ENCODE measurements around the gene NUDT1.

NUDT1 gene

DNA sequence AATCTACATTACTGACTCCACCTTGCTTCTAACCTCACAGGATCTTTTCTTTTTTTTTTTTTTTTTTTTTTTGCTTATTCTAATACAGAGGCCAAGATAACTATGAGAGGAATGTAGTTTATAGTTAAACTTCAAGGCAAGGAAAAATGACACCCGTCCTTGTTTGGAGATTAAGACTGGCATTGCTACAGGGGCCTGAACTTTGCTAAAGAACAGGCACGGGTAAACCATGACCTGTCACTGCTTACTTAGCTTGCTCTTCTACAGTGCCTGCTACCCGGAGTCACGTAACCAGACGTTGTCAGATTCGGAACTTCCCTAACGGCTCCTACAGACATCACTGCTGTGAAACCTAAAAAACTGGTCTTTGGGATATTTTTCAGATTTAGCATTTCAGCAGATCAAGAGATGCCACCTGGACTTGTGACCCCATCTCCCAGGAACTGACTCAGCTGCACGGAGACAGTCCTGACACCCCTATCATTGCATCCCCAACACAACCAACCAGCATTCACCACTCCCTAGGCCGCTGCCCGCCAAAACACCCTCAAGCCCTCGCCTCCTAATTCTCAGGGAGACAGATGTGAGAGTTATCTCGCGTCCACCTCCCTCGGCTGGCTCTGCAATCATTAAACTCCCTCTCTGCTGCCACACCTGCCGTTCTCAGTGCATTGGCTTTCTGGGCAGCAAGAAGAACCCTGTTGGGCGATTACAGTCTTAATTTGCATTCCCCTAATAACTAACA, 36.8 kb upstream of the NUDT1 start:
- no peak for DNase-seq

DNA sequence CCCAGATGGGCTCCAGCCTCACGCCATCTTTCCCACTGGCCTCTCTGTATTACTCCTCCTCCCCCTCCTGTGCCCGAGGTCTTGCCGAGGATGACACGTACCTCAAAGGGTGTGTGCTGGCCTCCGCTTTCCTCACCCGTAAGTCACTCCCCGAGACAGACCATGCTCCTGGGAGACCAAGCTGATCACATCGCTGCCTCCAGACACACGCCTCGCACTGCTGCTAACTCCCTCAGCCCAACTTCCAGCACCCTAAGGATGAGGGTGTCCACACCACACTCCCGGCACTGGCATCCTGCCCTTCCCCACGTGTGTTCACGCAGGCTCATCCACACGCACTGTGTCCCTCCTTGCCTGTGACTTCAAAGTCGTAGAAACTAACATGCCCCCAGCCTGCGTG, 33.3 kb upstream of the NUDT1 start:
- DNase-seq: no peak

DNA sequence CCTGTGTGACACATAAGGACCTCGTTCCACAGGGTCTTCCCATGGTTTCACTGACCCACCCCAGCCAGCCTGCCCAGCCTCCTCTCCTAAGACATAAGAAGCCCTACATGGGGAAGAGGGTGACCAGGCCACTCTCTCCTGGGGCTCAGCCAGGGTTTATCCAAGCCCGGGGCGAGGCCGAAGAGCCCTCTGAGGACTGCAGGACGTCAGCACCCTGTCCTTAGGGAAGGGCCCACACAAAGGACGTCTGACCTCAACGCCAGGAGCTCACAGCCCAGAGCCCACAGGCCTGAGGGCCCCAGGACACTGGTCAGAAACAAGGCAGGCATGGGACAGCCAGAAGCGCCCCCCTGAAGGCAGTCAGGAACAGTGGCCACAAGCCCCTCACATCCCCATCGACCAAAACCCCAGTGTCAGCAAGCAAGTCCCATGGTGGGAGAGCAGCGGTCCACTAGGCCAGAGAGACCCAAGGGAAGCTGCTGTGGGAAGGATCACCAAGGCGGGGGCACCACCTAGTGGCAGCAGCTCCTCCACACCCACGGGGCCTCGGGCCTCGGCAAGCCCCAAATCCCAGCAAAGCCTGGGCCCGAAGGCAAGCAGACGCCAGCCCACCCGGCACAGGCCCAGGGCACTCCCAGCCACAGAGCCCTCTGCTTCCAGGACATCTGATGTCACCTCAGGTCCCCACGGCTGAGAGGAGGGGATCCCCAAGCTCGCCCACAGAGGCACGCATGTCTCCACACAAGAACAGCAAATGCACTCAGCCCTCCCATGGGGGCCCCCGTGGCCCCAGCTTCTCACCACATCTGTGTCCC, 32.7 kb upstream of the NUDT1 start:
- no peak for DNase-seq

DNA sequence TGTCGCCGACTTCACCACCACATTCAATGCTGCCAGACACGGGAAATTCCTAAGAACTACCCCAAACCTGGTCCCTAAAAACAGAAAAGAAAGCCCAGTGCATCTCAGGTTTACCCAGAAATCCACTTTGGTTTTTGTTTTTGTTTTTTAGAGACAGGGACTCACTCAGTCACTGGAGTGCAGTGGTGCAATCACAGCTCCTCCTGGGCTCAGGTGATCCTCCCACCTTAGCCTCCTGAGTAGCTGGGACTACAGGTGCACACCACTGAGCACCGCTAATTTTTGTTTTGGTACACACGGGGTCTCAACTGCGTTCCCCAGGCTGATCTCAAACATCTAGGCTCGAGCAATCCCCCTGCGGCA, 32.1 kb upstream of the NUDT1 start:
- no peak for DNase-seq

DNA sequence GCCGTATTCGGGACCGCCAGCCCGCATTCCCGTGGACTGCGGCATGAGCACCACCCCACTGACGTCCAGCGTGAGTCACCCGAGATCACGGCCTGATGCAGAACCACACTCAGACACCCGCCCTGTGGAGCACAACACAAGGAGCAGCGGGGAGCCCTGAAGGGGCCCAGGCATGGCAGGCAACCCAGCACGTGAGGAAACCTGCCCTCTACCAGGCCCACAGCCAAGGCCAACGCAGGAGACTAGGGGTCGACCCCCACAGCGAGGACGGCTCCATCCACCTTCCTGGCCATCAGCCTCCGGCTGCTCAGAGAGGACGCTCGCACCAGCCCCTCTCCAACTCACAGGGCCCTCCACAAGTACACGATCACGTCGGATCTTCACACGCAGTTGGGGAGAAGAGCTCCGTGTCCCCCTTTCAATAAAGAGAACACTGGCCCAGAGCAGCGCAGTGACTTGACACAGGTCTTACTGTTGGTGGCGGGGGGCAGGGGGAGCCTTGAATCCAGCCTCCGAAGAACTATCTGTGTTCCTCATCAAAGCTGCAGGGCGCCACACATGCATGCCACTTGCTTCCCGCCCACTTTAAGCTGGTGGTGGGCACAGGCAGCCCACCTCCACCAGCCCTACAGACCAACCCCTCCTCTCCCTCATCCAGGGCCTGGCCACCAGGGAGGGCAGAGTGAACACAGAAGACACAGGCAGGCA, 31.3 kb upstream of the NUDT1 start:
- no peak for DNase-seq

DNA sequence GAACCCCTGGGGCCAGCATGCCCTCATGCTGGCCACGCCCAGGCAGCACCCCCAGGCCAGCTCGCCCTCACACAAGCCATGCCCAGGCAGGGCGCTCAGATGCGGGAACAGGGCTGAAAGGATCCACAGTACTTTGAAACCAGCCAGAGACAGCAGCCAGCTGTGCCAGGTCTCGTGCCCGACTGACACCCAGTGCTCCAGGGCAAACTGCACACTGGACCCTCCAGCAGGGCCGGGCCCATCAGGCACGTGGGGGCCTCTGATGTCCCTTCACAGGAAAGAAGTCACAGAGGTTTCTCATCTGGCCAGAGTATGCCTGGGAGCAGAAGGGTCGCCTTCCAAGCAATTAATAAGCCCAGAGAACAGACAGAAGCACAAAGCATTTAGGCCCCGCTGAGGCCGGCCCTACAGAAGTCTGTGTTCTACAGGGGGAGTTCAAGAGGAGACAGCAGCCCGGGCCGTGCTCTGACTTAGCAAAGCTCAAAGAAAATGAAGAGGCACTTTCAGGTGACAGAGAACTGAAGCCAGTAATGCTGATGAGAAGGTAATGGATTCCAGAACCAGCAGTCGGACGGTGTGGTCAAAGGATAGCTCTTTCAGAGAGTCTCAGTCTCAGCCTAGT, 30.7 kb upstream of the NUDT1 start:
- DNase-seq: no peak

DNA sequence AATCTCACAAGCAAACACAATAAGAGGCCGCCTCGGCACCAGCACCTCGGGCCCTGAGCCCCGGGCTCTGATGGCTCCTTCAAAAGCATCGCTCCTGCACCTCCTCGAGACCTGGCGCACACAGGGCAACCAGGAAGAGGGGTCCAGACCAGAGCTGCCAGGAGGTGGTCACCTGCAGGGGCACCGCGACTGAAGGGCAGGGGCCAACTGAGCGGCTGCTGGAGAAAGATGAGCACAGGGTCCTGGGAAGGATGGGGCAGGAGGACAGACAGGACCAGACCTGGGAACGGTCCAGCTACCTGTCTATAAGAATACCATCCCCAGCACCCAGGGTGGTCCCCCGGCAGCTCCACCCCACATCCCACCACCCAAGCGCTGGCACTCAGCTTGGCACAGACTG, 30.1 kb upstream of the NUDT1 start:
- DNase-seq: no peak

DNA sequence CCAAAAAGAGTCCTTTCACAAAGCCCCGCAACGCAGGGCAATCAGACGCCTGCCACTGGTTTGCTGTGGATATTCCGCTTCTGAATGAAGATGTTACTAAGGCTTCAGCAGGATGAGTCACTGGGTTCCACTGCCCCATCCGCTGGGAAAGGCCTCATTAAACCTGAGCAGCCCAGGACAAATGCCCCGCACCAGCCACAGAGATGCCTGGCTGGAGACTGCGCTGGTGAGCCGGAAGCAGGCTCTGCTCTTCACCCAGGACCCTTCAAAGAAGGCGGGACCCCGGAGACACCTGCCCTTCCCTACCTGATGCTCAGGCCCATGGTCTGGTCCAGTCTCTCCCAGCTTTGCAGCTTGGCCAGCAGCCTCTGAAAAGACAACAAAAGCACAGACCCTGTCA, 29.1 kb upstream of the NUDT1 start:
- no peak for DNase-seq

DNA sequence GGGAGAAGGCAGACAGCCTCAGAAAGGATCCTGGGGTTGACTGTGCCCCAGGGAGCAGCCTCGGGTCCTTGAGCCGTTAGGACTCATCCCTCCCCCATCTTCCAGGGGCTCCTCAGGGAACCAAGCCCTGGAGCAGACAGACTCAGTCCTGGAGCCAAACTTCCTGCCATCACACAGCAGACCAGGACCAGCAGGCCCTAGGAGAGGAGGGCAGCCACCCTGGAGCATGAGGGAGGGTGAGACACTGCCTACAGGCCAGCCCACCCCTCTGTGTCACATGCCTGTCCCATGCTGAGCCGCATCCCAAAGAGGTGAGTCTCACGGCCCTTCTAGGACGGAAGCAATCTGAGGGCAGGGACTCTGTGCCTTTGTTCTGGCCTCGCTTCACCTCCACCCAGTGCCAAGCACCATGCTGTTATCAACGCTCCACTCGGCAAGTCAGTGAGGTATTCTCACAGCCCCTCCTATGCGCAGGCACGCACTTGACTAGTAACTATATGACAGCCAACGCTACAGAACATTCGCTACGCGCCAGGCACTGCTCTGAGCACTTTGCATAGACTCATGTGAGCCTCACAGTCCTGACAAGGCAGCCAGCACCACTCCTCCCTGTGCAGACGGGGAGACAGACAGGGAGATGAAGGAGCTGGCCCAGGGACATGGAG, 28.3 kb upstream of the NUDT1 start:
- no peak for DNase-seq

DNA sequence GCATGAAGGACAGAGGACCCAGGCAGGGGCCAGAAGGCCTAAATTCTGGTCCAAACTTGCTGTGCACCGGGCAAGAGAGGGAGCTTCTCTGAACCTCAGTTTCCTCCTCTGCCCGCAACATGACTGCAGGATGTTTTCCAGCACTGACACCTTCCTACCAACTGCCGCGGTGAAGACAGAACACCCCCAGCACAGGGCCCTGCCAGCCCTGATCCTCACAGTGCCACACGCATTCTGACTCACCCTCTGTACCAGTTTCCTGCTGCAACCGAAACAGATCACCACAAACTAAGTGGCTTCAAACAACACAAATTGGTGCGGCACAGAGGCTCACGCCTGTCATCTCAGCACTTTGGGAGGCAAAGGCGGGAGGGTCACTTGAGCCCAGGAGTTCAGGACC, 27.4 kb upstream of the NUDT1 start:
- DNase-seq: no peak

DNA sequence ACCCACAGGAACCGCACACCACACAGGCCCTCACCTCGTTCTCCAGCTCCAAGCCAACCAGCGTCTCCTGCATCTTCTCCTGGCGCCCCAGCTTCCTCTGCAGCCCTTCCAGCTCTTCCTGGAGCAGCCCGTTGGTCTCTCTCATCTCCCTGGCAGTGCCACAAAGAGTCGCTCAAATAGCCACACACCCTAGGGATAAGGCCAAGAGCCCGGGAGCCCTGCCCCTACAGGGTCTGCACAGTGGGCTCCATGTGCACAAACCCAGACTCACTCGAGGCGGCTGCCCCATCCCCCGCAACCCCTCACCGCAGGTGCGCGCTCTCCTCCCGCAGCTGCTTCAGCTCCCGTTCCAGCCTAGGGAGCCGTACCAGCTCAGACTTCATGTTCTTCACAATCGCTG, 26.2 kb upstream of the NUDT1 start:
- no peak for DNase-seq

DNA sequence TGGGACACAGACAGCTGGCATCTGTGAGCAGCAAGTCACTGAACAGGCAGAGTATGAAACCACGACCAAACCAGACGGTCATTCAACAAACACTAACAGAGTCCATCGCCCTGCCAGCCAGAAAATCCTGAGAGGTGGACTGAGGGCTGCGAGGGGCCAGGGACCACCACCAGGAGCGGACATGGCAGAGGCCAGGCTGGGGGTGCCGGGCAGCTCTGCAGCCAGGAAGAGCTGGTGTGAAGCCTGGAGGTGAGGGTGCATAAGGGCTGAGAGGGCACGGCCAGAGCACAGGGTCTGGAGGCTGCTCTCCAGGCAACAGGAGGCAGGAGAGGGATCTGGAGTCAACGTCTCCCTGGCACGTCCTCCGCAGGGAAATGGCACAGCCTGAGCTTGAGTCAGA, 24.8 kb upstream of the NUDT1 start:
- no peak for DNase-seq

DNA sequence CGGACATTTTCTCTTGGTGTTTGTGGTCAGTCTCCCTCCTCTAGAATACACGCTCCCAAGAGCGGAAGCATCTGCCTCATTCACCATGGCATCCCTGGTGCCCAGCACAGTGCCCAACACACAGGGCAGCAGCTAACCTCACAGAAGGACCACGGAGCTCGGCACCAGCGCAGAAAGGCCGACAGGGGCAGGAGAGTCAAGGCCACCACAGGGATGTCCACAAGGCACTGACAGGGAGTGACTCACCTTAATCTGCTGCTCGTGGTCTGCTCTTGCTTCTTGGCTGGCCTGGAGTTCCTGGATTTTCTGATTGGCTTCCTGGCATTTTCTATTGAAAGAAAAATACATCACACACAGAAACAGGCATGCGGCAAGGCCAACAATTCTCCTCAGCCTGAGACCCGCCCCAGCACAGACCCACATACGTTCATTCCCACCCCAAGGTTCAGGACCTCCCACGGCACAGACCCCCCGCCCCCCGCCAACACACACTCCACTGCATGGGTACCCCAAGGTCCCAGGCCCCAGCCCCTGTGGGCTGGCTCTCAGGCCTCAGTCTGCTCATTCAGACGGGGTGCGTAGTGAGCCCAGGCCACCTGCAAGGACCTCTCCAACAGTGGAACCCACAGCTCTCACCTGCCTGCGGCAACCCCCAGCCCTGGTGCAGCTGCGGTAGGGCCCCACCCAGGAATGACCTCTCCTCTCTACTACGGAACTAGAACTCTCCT, 24.1 kb upstream of the NUDT1 start:
- no peak for DNase-seq

DNA sequence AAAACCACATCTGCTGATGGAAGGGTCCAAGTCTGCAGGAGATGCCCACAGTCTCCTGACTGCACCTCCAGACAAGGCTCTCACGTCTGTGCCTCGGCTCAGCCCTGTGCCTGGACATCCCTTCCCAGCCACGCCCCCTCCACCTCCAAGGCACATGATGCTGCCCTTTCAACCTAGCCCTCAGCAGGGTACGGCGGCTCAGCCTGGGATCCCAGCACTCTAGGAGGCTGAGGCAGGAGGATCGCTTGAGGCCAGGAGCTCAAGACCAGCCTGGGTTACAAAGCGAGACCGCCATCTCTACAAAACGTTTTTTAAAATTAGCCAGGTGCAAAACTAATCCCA, 23.6 kb upstream of the NUDT1 start:
- DNase-seq: no peak

DNA sequence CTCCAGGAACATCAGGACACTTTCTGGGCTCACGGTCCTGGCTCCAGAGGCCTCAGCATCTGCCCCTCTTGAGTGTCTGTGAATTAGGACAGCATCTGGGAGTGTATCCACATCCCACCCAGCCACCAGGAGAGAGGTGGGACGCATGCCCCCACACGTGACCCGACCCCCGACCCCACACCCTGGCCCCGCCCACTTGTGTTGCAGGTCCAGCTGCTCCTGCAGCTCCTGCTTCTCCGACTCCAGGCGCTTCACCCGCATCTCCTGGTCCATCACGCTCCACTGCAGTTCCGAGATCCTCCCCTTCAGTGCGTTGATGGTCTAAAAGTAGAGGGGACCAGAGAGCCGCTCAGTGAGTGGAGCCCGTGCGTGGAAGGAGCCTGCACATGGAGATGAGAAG, 22.9 kb upstream of the NUDT1 start:
- no peak for DNase-seq

DNA sequence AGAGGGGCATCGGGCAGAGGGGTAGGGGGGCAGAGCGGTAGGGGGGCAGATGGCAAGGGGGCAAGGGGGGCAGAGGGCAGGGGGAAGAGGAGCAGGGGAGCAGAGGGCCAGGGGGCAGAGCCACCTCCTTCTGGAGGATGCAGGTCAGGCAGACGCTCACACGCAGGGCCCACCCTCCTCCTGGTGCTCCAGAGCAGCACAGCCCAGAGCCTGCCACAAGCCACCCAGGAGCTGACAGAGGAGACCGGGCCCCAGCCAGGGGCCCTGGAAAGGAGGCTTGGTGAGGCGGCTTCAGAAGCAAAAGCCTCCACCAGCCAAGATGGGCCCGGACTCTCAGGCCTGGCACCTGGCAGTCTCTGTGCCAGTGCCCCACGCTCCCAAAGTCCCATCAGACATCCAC, 22.4 kb upstream of the NUDT1 start:
- no peak for DNase-seq

DNA sequence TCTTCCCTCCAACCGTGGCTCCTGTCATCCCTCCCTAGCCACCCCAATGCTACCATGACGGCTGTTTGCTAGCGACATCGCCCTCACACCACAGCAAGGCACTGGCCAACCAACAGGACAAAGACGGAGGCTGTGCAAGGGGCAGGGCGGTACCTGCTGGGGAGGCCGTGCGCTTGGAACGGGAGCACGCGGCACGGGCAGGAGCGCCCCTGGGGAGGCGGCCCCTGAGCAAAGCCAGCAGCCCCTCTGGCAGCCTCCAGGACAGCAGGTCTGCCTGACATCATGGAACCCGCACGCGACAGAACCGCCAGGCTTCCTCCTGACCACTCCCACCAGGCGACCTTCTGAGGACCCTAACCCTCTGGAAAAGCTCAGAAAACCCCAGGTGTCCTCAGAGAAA, 22.0 kb upstream of the NUDT1 start:
- DNase-seq: no peak

DNA sequence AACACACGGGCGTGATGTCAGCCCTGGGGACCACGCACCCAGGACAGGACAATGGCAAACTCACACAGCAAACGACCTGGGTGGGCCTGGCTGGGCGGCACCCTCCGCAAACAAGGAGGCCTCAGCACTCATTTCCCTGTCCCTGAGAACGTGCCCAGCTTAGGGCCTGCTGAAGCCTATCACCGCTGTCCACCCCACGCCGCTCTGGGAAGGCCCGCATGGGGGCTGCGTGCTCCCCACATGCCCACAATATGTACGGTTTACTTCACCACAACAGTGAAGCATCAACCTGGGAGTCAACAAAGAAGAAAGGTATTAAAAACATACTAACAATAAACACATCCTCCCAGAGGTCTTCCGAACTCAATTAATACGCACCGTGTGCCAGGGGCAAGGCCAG, 21.5 kb upstream of the NUDT1 start:
- no peak for DNase-seq

DNA sequence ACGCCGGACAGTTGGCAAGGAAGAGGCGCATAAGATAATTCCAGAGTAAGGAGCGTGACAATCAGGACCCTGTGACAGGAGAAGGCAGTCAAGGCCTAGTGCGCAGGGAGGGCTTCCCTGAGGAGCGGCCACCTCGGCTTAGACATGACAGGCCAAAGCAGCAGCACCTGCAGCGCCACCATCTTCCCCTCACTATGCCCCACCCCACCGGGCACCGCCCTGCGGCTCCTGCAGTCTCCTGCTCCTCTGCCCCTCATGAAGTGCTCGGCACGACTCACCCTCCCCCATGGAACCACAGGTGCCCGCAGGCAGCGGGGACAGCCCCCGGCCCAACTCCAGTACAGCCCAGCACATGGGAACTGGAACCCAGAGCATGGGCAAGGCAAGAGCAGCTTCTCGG, 21.1 kb upstream of the NUDT1 start:
- DNase-seq: no peak

DNA sequence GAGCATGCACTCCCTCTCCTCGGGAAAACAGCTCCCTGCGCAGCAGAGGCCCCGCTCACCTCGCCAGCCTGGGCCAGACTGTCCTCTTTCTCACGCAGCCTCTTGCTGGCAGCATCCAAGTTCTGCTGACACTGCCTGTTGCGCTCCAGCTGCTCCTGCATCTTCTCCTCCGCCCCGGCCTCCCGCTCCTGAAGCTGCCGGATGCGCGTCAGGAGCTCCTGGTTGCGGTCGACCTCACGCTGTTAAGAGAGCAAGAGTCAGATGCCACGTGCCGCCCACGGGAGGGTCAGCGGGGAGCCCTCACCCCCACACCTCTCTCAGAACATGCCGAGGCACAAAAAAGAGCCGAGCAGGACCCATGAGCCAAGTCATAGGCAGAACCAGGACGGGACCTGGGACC, 19.5 kb upstream of the NUDT1 start:
- no peak for DNase-seq

DNA sequence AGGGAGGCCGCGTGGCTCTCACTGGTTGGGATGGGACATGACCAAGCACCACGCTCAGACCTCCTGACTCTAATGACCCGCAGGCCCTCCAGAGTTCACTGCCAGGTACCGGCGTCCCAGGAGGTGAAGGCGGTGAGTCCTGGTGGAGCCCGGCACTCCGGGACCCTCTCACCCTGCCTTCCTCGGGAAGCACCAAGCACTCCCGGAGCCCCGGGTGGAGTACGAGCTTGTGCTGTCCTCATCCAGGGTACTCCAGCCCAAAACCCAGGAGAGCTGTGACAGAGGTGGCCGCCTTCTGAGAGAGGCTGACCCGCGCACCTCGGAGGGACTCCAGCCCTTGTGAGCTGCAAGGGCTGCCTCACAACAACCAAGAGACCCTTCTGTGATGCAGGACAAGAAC, 18.7 kb upstream of the NUDT1 start:
- DNase-seq: no peak

DNA sequence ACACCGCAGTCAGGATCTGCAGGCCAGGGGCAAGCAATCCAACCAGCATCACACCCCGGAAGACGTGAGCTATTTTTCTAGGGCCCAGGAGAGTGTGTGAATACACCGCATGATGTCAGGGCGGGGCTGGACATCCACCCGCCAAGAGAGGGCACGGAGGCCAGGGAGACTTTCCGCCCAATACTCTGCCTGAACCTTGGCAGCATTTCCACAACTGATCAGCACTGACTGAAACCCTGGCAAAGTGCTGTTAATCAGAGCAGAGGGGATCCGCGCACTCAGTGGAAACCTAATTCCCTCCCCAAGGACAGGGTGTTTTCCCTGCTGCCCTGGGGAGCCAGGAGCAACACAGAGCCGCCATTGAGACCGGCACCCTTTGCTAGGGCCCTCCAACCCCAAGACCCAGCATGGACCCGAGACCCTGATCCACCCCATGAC, 17.5 kb upstream of the NUDT1 start:
- DNase-seq: no peak

DNA sequence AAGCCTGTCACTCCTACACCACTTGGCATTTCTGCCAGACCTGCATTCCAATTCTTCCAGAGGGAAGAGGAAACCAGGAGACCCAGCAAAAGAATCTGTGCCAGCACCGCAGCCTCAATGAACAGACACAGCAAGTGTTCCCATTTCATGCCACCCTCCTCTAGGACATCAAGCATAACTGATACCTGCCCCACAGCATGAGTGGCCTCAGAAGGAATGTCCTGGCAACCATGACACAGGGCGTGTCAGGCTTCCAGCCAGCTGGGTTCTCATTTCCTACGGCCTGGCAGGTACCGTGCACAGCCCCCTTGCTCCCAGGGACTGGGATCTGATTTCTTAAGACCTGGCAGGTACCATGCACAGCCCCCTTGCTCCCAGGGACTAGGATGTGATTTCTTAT, 17.1 kb upstream of the NUDT1 start:
- no peak for DNase-seq
